Left colon (tissue), 2 donors: ENCODE data around the gene ANKRD37. TPM values are rescaled to one million over a fixed set of nuclear protein-coding genes. Genes with fewer than 3 reads are reported as not detected.

Experiments used
- ATAC-seq: fragments of 200-7000 bp; cut with Tn5 transposase; one replicate; pipeline ENCODE4 v1.9.1; 2020; ENCODE audit warnings: mild to moderate bottlenecking, moderate library complexity
- DNase-seq, 2 donors: peaks; one replicate each; pipeline ENCODE4 v3.0.0-alpha.2; 2020
- intact Hi-C, 2 donors: fragments of 100-400 bp; cut with DNase I in 1 of 2; cut with micrococcal nuclease in 1 of 2; formaldehyde crosslinking; loops; one replicate each; pipeline versions ENCODE4 v1.11.2 to v1.14.0; 2022; cut with DNase I, micrococcal nuclease
- total RNA-seq, 2 donors: library from RNA; stranded (reverse); fragmentation: NEBNext Ultra II Directional; extraction: Animal tissue kit (Norgen Biotek cat#: 25700); gene quantifications; one replicate each; pipeline ENCODE4 v1.2.1, GENCODE V29; 2021
- donor health status: DM: no; HTN: no; CAD: no.
- donor health status: DM: yes; HTN: yes; CAD: no.

The ANKRD37 gene
- total RNA-seq, 2 donors from 2014 or later = 5.0 to 9.1 TPM

DNA sequence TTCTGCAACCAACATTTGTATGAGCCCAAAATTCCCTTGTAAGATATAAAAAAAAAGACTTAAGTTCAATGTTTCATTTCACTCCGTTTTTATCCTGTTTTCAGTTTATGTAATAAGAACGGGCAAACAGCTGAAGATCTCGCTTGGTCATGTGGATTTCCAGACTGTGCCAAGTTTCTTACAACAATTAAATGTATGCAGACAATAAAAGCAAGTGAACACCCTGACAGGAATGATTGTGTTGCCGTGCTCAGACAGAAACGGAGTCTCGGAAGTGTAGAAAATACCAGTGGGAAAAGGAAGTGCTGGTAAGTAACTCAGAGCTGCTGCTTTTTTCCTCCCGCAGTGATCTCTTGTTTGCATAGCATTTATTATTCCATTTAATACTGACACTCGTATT lies 2.8 kb downstream of the ANKRD37 start:
- ATAC-seq (peak; percentile 8), DNase-seq (peak in 1 of 2 donors; percentile 43)
- intact Hi-C loops = loop anchor here in 1 of 2 donors (10.0 kb wide), 1 partner anchor 215 kb away; no protein-coding TSS in a partner anchor

DNA sequence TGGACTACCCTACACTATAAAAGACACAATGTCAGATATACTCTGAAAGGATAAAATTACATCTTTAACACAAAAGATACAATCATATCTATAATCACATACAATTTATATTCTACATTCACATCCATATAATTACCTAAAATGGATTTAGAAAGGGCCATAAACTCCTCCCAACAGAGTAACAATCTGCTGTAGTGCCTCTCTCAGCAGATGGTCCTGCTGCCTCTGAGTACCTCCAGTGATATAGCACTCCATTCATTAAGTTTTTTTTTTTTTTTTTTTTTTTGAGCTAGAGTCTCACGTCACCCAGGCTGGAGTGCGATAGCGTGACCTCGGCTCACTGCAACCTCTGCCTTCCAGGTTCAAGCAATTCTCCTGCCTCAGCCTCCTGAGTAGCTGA lies 7.4 kb downstream of the ANKRD37 start:
- intact Hi-C loops = no loop called here
- ATAC-seq (no peak), DNase-seq (no peak)

DNA sequence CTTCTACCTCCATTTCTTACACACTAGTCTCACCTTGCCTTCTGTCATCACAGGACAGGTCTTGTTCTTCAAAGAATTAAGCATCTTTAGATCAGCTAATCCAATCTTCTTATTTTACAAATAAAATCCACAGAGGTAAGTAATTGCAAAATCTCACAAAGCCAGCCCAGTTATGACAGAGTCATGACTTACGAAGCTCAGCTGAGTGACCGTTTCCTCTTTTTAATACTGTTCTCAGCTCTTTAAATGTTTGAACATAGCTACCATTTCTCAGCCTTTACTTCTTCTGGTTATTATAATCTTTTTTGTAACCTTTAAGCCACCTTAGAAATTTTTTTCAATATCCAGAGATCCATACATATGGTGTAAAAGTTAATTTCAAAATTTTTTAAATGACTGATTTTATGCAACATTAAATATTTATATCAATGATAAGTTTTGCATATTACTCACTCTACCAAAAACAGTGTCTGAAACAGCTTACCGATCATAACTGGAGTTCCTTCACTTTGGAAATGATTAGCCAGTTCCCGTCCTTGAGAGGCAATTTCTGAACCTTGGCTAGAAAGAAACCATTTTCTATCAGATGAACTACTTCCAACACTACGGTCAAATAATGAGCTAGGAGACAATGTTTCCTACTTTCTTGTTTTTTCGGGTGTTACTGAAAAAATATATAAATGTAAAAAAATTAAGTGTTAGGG lies 8.8 kb downstream of the ANKRD37 start:
- no peak for DNase-seq
- no peak for ATAC-seq

DNA sequence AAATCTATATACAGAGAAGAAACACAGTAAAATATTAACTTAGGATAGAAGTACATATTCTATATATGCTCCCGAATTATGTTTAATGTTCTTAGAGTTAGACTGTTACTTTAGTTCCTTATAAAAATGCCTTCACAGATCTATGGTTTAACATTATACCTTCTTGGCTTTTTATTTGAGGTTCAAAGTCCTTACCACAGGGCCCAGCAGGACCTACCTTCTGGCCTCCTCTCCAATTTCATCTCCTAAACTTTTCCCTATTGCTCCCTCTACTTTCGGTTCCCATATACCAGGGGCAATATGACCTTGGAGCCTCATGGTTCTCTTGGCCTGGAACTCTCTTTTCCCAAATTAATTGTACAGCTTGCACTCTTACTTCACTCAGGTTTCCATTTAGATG lies 11.8 kb downstream of the ANKRD37 start:
- DNase-seq = no peak
- ATAC-seq = peak; percentile 70
- intact Hi-C loops = no loop called here

More for the DNA sequence above, 8.8 kb downstream of the ANKRD37 start:
- intact Hi-C loops = no loop called here

DNA sequence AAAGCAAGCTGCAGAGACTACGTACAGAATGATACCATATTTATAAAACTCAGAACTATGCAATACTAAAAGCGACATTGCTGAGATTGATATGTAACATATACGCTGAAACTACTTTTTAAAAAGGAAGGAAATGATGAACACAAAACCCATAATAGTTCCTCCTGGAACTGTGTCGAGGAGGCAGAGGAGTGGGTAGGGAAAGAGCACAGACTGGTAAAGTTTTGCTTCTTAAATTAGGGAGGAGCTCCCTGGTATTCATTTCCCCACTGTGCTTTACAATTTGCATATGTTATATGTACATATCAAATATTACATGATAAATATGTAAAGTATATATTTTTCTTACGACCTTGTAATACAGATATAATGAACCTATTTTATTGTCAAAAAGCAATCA lies 15.2 kb downstream of the ANKRD37 start:
- intact Hi-C loops = no loop called here
- no peak for ATAC-seq
- no peak for DNase-seq

DNA sequence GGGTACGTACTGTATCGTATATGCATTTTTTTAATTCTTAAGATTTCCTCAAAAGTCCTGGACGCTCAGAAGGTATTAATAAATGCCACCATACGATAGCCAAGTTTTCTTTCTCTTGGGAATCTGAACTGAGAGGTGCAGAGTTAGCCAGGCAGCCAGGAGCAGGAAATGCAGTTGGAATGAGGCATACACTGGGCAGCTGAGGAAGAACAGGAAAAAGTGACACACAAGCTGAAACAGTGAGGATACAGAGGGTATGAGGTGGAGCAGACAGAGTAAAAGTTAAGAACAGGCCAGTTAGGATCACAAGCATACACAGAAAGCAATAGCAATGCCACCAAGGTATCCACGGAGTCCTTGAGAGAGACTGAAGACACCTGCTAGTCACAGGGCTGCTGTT lies 15.8 kb downstream of the ANKRD37 start:
- intact Hi-C loops = no loop called here
- DNase-seq (no peak), ATAC-seq (no peak)

DNA sequence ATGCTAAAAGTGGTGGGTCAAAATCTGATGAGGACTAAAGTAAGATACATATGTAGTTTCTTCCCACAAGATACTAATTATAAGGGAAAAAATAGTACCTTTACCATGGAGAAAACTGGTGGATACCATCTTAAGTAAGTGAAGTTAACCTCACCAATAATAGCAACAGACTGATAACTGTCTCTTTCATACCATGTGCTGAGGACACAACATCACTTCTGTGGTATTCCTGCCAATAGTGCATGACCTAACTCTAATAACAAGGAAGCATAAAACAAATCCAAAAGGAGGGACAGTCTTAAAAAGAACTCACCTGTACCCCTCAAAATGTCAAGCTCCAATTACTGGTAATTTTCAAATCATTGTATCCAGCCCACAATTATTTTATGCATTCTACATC lies 20.3 kb downstream of the ANKRD37 start:
- DNase-seq (no peak), ATAC-seq (no peak)
- intact Hi-C loops = no loop called here

DNA sequence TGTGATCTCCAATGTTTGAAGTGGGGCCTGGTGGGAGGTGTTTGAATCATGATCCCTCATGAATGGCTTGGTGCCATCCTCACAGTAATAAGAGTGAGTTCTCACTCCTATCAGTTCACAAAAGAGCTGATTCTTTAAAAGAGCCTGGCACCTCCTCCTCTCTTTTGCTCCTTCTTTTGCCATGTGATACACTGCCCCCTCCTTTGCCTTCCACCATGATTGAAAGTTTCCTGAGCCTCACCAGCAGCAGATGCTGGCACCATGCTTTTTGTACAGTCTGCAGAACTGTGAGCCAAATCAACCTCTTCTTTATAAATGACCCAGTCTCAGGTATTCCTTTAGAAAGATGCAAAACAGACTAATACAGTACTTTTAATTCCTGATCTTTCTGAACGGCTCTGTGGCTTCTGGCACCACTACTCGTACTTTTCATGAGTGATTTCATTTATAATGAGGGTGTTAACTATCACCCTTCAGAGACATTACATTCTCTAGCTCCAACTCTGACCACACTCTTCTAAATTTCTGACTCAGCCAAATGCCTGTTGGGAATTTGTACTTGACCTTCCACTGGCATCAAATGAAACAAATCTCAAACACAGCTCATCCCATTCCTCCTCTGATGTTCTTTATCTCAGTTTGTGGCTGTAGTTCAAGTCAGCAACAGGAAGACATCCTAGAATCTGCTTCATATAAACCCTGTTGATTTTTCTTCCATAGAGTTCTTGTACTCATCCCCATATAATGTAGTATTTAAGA lies 24.9 kb downstream of the ANKRD37 start:
- DNase-seq (no peak), ATAC-seq (no peak)
- intact Hi-C loops = no loop called here

DNA sequence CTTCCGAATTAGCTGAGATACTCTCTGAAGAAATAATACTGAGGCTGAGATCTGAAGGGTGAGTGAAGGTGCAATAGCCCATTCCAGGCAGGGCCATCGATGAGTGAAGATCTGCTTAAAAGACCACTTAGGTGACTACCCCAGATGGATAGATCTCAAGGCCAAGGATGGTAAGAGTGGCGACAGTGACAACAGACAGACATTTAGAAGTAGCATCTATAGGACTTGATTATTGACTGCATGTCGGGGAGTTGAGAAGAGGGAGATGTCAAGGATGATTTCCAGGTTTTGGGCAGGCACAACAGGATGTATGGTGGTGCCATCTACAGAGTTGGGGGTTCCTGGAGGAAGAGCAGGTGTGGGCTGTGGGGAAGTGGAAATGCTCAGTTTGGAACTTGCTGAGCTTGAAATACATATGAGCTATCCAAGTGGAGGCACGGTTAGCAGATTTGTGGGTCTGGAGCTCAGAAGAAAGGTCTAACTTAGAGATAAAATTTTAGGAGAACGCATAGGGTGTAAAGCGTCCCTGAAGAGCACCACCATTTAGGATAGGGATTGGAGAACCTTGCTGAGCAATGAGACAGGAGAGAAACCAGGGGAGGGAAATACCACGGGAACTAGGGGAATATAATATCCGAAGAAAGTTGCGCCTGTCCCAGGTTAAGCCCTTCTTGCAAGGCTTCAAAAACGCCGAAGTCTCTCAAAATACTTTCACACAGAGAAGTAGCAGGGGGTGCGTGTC lies 28.4 kb downstream of the ANKRD37 start:
- intact Hi-C loops = no loop called here
- DNase-seq (peak in 1 of 2 donors; percentile 14), ATAC-seq (peak; percentile 37)

DNA sequence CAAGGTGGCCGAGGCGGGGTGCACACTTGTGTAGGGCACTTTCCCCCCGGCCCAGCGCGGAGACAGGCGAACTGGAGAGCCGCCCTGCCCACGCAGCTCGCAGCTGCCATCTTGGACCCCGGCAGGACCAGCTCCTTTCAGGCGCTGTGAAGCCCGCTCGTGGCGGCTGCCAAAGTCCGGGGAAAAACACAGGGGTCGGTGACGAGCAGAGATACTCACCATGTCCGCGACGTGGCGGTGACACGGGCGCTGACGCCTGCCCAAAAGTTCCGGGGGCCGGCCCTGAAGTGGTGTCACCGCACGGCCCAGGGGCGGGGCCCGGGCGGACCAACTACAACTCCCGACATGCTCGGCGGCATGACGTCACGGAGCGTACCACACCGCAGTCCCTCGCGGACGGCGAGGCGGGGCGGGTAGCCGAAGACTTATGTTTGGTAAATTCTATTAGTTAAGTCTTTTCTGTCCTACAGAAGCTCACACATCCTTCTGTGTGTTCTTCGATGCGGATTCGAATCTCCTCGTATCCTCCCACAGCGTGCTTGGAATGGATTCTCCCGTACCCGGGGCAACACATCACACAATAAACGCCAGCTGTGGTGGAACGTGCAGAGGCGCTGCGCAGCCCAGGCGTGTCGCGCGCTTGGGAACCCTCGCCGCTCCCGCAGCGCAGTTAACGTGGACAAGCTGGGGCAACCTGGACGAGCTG lies 29.2 kb downstream of the ANKRD37 start, which contains the start of gene UFSP2:
Gene UFSP2 (minus strand): TSS at position 318 of the 706 bp plus-strand sequence. CDS start 96 bp downstream, at position 222.
- DNase-seq (peak; percentile 84 to 93), ATAC-seq (peak; percentile 95)
- intact Hi-C loops = no loop called here

DNA sequence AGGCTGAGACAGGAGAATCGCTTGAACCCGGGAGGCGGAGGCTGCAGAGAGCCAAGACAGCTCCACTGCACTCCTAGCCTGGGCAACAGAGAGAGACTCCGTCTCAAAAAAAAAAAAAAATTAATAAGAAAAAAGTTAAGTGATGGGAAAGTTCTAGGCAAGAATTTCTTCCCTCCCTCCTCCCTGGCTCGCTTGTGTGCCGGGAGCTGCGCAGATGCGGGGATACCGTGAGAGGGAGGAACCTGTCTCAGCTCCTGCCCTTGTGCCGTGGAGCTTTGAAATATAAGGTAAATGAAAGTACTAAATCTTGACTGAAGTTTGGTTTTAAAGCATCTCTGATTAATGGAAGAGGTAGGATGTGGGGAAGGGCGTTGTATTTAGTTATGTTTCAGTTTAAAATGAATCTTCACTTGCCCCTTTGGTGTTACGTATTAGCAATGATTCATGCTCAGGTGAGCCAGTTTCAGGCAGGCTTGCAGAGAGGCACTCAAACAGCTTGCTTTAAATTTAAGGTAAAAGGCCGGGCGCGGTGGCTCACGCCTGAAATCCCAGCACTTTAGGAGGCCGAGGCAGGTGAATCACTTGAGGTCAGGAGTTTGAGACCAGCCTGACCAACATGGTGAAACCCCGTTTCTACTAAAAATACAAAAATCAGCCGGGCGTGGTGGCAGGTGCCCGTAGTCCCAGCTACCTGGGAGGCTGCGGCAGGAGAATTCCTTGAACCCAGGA lies 30.5 kb downstream of the ANKRD37 start:
- DNase-seq = no peak
- ATAC-seq = no peak
- intact Hi-C loops = no loop called here

DNA sequence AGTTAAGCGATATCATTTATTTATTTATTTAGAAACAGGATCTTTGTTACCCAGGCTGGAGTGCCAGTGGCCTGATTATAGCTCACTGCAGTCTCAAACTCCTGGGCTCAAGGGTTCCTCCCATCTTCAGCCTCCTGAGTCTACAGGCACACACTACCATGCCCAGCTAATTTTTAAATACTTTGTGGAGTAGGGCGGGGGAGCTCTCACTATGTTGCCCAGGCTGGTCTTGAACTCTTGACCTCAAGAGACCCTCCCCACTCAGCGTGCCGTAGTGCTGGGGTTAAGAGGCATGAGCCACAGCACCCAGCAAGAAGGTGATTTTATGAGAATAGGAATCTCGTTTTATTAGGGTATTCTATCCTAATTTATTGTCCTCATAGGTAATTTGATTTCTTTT lies 33.0 kb downstream of the ANKRD37 start:
- ATAC-seq (no peak), DNase-seq (no peak)
- intact Hi-C loops = no loop called here

DNA sequence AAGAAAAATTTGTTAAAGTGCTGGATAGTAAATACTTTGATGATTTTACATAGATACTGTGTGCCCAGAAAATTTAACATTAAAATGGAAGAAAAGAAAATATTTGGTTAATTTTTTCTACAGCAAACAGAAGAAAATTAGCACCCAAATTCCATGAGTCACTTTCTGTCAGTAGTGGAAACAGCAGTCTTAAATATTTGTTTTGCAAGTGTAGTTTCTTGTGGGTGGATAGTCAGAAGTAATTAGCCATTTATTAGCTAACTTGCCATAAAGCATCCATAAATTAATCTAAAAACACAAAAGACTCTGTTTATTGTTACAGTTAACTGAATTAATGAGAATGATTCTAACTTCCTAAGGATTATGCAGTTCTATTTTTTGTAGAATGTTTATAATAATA lies 38.8 kb downstream of the ANKRD37 start:
- DNase-seq (no peak), ATAC-seq (no peak)
- intact Hi-C loops = no loop called here

DNA sequence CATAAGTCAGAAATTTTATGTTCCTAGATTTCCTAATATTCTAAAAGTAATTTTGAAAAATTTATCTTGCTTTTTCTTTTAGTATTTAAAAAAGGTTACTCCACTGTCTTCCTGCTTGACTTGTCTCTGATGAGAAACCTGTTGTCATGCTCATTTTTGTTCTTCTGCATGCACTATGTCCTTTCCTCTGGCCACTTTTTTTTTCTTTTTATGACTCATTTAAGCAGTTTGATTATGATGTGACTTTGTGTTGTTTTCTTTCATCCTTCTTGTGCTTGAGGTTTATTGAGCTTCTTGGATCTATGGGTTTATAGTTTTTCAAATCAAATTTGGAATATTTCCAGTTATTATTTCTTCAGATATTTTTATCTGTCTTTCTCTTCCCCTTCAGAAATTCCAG lies 41.2 kb downstream of the ANKRD37 start:
- no peak for DNase-seq
- ATAC-seq = no peak
- intact Hi-C loops = no loop called here

DNA sequence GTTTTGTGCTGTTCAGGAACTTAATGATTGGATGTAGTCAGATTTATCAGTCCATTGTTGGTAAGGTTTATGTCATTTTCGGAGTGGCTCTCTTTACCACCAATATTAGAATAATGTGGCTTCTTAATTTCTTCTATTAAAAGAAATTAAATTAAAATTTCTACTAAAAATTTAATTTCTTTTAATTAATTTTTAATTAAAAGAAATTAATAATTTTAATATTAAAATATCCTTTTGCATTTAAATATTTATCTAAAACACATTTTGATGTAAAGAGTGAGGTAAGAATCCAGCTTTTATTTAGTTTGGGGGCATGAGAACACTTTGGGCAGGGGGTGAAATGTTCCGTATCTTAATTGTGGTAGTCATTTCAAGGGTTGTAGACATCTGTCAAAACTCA lies 44.8 kb downstream of the ANKRD37 start:
- intact Hi-C loops = no loop called here
- no peak for ATAC-seq
- DNase-seq = no peak

DNA sequence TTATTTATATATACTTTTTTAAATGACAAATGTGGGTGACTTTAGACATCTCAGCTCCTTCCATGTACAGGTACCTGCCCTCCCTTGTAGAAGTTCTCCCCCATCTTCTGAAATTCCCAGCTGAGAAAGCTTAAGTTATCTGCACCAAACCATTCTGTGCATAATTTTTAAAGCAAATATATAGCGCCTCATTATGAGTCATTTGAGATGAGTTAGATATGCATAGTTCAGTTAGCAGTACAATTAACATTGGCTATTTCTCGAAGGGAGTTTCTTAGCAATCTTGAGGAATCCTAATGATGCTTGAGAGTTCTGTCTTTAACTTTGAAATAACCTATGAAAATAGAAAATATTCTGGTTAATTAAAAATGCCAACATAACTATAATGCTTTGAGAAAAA lies 48.6 kb downstream of the ANKRD37 start:
- DNase-seq = no peak
- no peak for ATAC-seq
- intact Hi-C loops = no loop called here
